Testis (tissue), 3 donors: Measurements from ENCODE around the gene SEC22C. TPM values are rescaled to one million over a fixed set of nuclear protein-coding genes. Genes with fewer than 3 reads are reported as not detected.

Experiments used
- DNase-seq: peaks from one replicate; pipeline ENCODE4 v3.0.0-alpha.2; 2019
- H3K27ac ChIP-seq, 2 donors: fragments of 200-600 bp; sonication (generic); one replicate each; pipeline ENCODE4 v1.5.1; 2019
- H3K27me3 ChIP-seq: fragments of 200-600 bp; sonication (generic); one replicate; pipeline ENCODE4 v1.5.1; 2019
- H3K36me3 ChIP-seq: fragments of 200-600 bp; sonication (generic); one replicate; pipeline ENCODE4 v1.5.1; 2017; ENCODE audit warnings: low read depth; ENCODE audit errors: missing control alignments
- H3K4me1 ChIP-seq: fragments of 200-600 bp; sonication (generic); one replicate; pipeline ENCODE4 v1.5.1; 2019
- H3K4me3 ChIP-seq, 2 donors: fragments of 200-600 bp; sonication (generic); one replicate each; pipeline ENCODE4 v1.5.1; 2017 to 2019
- H3K9me3 ChIP-seq: fragments of 200-600 bp; sonication (generic); one replicate; pipeline ENCODE4 v1.5.1; 2017
- POLR2A ChIP-seq: fragments of 450-650 bp; IDR thresholded peaks from one replicate; pipeline ENCODE4 v1.6.1; 2017; ENCODE audit warnings: antibody characterized with exemption, mild to moderate bottlenecking, moderate library complexity
- WGBS, 2 donors: methylation state at CpG; one replicate each; pipeline ENCODE4 v1.1.5; 2018; 5-methylcytosine and 5-hydroxymethylcytosine counted together
- intact Hi-C: fragments of 100-400 bp; cut with DNase I; formaldehyde crosslinking; loops from one replicate; pipeline ENCODE4 v1.15.1; 2023; ENCODE audit warnings: low total_unique reads
- polyA plus RNA-seq: library from polyadenylated mRNA; stranded (reverse); fragments of 350-450 nt; fragmentation: Illumina TruSeq; extraction: RNeasy Lipid Tissue Mini Kit (QIAGEN cat#74804); gene quantifications from one replicate; pipeline ENCODE4 v1.2.3, GENCODE V29; 2014; ENCODE audit warnings: low read depth, low replicate concordance; ENCODE audit not compliant: insufficient read depth
- total RNA-seq, 2 donors: library from RNA; depleted of rRNA; stranded (reverse); fragments of >200 nt; gene quantifications; one replicate each; pipeline ENCODE4 v1.2.3, GENCODE V29; 2016
- TF ChIP-seq, protein P1 (sequence below), 3 experiments: fragments of 450-650 bp in 2 of 3; fragments of 200-600 bp in 1 of 3; sonication (generic) in 1 of 3; IDR thresholded peaks; one replicate each; pipeline ENCODE4 v1.5.1; 2016 to 2019; ENCODE audit warnings: antibody characterized with exemption in 3 of 3, mild to moderate bottlenecking in 2 of 3, moderate library complexity in 1 of 3

The SEC22C gene
- total and polyA plus RNA-seq, 3 donors from 2014 or later, result 61.0 to 86.3 (median 66.0) TPM

DNA sequence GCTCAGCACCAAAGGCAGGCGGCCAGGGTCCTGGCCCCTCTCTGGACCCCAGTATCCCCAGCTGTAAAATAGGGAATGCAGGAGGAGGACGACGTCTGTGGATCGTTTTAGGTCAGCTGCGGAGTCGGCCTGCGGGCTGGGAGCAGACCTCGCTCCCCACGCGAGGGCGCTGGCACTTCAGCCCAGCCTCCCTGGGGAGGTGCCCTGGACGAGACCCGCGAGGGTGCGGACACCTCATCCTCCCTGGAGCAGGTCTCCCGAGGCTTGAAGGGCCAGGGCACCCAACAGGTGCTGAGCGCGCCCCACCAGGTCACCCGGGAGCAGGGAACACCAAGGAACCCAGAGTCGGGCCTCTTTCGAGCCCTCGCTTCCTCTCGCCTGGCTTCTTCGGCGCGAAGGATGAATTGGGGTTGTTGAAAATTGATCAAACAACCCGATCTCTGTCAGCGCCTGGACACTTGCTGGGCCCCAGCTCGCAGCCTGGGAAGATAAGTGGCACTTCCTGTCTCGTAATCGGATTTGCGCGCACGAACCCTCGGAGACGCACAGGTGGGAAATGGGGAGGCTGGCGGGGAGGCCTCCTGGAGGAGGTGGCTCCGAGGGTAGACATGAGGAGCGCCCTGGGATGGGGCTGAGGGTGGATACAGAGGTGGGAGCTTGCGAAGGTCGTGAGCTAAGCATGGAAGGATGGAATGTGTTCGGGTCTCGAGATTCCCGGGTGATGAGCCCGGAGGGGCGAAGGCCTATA lies 79.9 kb downstream of the SEC22C start:
- peak; percentile 67 for DNase-seq
- no peak overlapping the region for H3K27ac ChIP-seq
- TF ChIP-seq POLR2A, result no peak
- TF ChIP-seq, protein P1, sequence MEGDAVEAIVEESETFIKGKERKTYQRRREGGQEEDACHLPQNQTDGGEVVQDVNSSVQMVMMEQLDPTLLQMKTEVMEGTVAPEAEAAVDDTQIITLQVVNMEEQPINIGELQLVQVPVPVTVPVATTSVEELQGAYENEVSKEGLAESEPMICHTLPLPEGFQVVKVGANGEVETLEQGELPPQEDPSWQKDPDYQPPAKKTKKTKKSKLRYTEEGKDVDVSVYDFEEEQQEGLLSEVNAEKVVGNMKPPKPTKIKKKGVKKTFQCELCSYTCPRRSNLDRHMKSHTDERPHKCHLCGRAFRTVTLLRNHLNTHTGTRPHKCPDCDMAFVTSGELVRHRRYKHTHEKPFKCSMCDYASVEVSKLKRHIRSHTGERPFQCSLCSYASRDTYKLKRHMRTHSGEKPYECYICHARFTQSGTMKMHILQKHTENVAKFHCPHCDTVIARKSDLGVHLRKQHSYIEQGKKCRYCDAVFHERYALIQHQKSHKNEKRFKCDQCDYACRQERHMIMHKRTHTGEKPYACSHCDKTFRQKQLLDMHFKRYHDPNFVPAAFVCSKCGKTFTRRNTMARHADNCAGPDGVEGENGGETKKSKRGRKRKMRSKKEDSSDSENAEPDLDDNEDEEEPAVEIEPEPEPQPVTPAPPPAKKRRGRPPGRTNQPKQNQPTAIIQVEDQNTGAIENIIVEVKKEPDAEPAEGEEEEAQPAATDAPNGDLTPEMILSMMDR (IDR thresholded peaks at IDR 0.05), result peak in 1 of 3 experiments; percentile 29
- H3K27me3 ChIP-seq, result no peaks in the 10 kb centered on the region
- H3K4me1 ChIP-seq, result peaks cover 19% of the 10 kb centered on the region
- WGBS, 2 donors, result 1% methylated on average over 28 to 46 of the region's 46 CpGs
- H3K36me3 ChIP-seq, result no peaks in the 10 kb centered on the region
- H3K9me3 ChIP-seq, result no peaks in the 10 kb centered on the region
- peak overlapping the region; percentile 50 to 56 for H3K4me3 ChIP-seq
- intact Hi-C loops, result no loop called here

DNA sequence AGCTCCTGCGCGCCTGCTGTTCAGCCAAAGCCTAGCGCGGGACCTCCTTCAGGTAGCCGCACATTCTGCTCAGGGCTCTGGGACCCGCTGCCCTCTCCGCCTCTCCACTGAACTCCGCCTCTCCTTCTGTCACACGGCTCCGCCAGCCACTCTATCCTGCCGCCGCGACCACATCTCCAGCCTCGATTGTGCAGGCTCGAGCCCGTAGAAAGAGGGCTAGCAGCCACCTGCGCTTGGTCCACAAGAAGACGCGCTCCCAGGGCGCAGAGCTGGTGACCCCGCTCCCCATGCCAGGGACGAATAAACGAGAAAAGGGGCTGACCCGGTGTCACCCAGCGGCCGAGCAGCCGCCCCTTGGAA lies 80.5 kb downstream of the SEC22C start:
- TF ChIP-seq POLR2A, result no peak
- TF ChIP-seq, protein P1 (IDR thresholded peaks at IDR 0.05), result no peak
- intact Hi-C loops, result no loop called here
- H3K27me3 ChIP-seq, result no peaks in the 10 kb centered on the region
- WGBS, 2 donors, result 2 to 10% methylated on average over 22 to 27 of the region's 27 CpGs
- H3K9me3 ChIP-seq, result no peaks in the 10 kb centered on the region
- H3K27ac ChIP-seq, result no peak overlapping the region
- peaks cover 25% of the 10 kb centered on the region for H3K4me1 ChIP-seq
- peak overlapping the region in 1 of 2 donors; percentile 56 for H3K4me3 ChIP-seq
- no peaks in the 10 kb centered on the region for H3K36me3 ChIP-seq
- no peak for DNase-seq

DNA sequence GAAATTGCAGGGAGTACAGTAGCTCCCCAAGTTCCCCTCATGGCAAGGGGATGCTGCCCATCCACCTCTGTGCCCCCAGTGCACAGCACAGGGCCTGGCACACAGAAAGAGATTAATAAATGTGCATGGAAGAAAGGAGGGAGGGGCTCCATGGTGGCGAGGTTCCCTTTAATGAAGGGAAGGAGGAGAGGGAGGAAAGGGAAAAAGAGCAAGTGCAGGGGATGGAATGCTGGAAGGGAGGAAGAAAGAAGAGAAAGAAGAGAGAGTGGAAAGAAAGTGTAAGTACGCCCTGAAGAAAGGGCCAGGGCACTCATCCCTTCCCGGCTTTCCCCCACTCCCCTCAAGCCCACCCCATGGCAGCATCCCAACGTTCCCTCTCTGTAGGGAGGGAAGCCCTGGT lies 80.9 kb downstream of the SEC22C start:
- 21 to 27% methylated on average over 4 of the region's 4 CpGs for WGBS, 2 donors
- Histone ChIP-seq H3K27me3 (no peaks in the 10 kb centered on the region), H3K4me3 (no peak overlapping the region)

DNA sequence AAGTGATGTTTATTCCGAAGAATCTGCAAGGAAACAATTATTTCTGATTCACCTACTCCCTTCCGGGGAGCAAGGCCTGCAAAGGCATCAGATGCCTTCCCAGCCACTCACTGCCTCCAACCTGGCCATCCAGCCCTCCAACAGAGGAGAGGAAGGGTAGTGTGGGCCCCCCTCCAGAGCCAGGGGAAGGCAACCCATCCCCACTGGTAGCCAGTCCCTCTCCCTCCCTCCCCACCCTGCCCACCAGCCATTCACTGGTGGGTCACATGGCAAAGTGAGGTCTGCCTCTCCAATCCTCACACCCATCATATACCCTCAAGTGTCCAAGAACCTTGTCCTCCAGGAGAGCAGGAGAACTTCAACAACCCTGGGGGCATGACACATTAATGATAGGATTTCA lies 81.7 kb downstream of the SEC22C start:
- H3K27me3 ChIP-seq, result no peaks in the 10 kb centered on the region
- WGBS, 2 donors, result 51 to 68% methylated on average over 2 of the region's 2 CpGs
- H3K27ac ChIP-seq, result no peak overlapping the region
- no peaks in the 10 kb centered on the region for H3K36me3 ChIP-seq
- no peak for DNase-seq
- TF ChIP-seq POLR2A, result no peak
- intact Hi-C loops, result no loop called here
- peaks cover 25% of the 10 kb centered on the region for H3K4me1 ChIP-seq
- H3K4me3 ChIP-seq, result no peak overlapping the region
- H3K9me3 ChIP-seq, result no peaks in the 10 kb centered on the region

More for the DNA sequence above, 80.9 kb downstream of the SEC22C start:
- no peak for TF ChIP-seq POLR2A
- TF ChIP-seq, protein P1 (IDR thresholded peaks at IDR 0.05), result no peak
- intact Hi-C loops, result no loop called here
- Histone ChIP-seq H3K36me3 (no peaks in the 10 kb centered on the region), H3K4me1 (peaks cover 25% of the 10 kb centered on the region), H3K27ac (no peak overlapping the region), H3K9me3 (no peaks in the 10 kb centered on the region)
- no peak for DNase-seq

DNA sequence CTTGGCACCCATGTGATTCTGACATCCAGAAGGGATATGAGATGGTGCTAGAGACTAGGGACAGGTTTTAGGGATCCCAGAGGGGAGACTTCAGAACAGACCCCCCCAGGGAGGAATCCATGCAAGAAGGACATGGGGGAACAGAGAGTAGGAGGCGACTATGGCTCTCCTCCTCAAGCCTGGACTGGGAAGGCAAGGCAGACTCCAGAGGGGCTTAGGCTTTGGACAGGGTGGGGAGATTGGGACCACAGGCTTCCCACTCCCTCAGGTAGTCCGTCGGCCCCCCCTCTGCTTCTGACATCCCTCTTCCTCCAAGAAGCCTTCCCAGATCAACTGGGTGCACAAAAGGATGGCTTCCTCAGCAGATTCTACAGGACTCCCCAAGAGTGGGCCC lies 82.3 kb downstream of the SEC22C start:
- H3K4me1 ChIP-seq, result peaks cover 25% of the 10 kb centered on the region
- H3K27ac ChIP-seq, result no peak overlapping the region
- TF ChIP-seq, protein P1 (IDR thresholded peaks at IDR 0.05), result no peak
- TF ChIP-seq POLR2A, result no peak
- H3K27me3 ChIP-seq, result no peaks in the 10 kb centered on the region
- DNase-seq, result no peak
- no peaks in the 10 kb centered on the region for H3K9me3 ChIP-seq
- 90 to 91% methylated on average over 3 of the region's 3 CpGs for WGBS, 2 donors
- no peaks in the 10 kb centered on the region for H3K36me3 ChIP-seq
- H3K4me3 ChIP-seq, result no peak overlapping the region
- intact Hi-C loops, result no loop called here
